Right hindlimb (tissue), 1 donor: ENCODE data around the gene CDKN2B-AS1.

Experiments used
- DNase-seq: peaks from one replicate; pipeline ENCODE4 v3.0.0-alpha.2; 2018

CDKN2B-AS1 gene

DNA sequence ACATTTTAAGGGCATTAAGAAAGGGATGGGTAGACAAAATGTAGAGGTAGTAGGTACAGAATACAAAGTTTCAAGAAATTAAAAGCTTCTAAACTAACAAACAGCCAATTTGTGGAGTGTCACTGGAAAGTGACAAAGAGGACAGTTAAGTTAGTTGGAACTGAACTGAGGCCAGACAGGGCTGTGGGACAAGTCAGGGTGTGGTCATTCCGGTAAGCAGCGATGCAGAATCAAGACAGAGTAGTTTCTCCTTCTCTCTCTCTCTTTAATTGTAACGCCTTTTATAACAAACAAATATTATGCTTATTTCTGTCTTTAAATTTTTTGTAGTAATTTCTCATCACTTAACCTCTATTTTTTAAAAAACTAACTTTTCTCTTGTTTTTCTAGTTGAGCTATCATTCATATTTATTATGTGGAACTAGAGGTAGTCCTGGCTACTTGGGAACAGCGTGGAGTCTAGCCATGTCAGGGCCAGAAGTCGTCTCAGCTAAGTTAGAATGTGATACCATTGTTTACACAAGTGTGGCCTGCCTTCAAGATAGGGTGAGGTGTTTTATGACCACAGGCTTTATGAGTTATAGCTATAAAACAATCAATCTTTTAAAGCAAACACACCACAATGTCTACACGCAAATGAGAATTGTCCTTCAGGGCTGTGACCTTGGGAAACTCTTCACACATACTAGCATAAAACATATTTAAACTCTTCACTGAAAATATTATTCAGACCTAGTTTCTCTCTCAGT is 129.8 kb downstream of the CDKN2B-AS1 start:
- no peak for DNase-seq

DNA sequence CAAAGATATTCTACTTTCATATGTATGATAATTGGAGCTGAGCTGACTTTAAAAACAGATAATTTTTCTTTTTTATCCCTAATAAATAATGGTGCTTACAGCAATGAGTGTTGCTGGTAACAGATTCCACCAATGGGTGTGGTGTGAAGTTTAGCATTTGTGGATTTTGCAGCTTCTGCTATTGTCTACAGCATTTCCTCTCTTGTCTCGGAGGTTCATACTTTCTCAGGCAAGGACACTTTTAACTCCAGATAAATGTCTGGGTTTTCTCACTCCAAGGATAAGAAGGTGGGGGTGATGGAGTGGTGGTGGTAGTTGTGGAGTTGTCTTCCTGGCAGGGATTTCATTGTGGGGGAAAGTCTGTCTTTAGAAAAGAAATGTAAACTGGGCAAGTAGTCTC is 134.5 kb downstream of the CDKN2B-AS1 start:
- no peak for DNase-seq

DNA sequence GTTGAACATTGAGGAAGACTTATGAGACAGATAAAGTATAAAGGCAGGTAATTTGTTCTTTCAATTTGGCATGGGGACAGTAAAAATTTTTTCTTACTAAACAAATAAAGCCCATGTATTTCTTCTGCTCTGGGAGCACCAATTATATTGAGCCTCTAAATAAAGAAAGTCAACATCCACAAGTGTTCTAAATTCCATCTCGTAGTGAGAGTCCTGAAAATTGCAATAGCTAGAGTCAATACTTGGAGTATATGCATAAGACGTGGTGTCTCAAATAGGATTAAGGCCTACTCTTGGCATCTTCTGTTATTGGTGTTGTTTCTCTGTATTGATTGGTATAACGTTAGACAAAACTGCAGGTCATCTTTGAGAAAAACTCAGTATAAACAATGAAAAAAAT is 135.0 kb downstream of the CDKN2B-AS1 start:
- DNase-seq: no peak

DNA sequence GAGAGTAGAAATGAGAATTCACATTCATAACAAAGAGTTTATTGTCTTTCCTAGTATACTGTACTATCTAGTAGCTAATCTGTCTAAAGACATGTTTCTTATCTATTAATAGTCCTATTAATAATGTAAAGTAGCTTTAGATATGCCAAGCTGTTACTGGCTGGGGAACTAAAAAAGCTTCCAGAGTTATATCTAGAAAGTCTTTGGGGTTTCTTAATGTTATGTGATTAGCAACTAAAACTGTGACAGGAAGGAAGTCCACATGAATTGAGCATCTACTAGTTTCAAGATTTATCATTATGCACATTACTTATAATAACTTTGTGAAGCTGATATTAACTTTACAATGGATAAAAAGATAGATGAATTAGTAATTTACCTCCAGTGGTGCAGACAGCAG is 137.2 kb downstream of the CDKN2B-AS1 start:
- no peak for DNase-seq

DNA sequence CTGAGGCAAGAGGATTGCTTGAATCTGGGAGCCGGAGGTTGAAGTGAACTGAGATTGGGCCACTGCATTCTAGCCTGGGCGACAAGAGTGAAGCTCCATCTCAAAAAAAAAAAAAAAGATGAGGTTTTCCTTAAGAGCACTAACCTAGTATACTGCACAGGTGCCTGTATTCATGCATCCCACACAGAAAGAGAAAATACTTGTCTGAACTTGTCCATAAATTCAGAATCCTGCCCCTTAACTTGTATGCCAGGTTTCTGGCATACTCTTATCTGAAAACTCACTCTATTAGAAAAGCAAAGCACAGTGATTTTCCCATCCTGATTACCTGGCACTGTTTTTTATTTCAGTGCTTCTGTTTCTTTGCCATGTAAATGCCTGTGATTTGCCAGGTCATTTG is 139.8 kb downstream of the CDKN2B-AS1 start:
- DNase-seq: no peak

DNA sequence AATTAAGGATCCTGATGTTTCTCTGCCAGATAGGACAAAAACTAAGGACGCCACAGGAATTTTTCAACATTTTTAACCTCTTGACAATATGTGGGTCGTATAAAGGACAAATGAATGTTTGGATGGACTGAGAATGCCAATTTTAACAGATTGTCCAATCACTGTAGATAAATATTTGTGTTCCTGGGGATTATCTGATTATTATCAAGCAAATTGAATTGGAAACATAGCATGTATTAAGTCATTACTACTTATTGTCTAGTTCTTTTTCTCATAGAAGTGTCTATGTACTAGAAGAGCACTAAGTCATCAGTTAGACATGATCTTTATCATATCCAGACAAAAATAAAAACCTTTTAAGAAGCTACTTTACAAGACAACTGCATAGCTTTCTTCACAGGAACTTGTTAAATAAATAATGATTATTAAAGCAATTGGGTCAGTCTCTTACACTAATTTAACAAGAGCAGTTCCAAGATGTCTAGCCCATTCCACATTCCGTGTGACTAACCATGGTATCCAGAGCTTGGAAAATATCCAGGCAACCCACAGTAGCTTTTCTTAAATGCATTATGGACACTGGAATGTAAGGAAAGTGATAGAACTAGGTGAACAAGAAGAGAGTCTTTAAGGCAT is 142.0 kb downstream of the CDKN2B-AS1 start:
- DNase-seq: no peak

DNA sequence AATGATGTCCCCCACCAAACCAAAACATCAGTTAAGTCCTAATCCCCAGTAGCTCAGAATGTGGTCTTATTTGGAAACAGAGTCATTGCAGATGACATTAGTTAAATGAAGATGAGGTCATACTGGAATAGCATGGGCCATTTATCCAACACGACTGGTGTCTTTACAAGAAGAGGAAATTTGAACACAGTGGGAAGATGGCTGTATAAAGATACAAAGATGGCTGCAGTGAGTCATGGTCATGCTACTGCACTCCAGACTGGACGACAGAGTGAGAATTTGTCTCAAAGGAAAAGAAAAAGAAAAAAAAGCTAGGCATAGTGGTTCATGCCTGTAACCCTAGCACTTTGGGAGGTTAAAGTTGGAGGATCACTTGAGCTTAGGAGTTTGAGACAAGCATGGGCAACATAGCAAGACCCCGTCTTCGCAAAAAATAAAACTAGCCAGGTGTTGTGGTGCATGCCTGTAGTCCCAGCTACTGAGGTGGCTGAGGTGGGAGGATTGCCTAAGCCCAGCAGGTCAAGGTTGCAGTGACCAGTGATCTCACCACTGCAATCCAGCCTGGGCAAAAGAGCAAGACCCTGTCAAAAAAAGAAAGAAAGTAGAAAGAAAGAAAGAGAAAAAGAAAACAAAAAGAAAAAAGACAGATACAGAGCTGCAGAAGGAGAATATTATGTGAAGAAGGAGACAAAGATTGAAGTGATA is 144.5 kb downstream of the CDKN2B-AS1 start:
- DNase-seq: no peak

DNA sequence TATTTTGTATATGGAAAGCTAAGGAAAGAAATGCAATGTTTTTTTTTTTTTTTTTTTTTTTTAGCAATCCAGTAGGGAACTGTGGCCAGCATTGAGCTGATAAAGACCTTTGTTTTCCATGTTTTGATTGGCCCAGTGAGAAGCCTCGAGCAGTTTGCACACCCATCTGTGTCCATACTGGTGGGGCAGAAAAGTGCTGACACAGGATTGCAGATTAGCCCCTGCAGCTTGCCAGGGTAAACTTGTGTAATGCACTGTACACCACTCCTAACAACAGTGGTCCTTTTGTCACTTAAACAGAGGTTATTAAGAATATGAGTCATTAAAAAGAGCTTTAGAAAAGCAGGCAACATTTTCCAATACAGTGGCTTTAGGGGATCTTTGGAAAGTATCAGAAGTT is 147.3 kb downstream of the CDKN2B-AS1 start:
- DNase-seq: no peak

DNA sequence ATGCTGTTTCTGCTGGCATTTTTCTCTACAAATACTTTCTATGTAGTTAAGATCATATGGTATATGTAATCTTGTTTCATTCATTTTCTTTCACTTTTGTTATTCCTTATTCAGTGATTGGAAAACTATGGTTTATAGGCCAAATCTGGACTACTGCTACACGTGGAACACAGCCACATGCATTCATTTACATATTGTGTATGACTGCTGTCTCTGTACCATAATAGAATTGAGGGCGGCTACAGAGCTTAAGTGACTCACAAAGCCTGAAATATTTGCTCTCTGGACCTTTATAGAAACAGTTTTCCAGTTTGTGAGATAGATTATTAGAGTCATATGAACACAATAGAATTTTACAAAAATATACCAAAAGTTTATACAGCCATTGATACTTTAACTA is 148.1 kb downstream of the CDKN2B-AS1 start:
- no peak for DNase-seq

DNA sequence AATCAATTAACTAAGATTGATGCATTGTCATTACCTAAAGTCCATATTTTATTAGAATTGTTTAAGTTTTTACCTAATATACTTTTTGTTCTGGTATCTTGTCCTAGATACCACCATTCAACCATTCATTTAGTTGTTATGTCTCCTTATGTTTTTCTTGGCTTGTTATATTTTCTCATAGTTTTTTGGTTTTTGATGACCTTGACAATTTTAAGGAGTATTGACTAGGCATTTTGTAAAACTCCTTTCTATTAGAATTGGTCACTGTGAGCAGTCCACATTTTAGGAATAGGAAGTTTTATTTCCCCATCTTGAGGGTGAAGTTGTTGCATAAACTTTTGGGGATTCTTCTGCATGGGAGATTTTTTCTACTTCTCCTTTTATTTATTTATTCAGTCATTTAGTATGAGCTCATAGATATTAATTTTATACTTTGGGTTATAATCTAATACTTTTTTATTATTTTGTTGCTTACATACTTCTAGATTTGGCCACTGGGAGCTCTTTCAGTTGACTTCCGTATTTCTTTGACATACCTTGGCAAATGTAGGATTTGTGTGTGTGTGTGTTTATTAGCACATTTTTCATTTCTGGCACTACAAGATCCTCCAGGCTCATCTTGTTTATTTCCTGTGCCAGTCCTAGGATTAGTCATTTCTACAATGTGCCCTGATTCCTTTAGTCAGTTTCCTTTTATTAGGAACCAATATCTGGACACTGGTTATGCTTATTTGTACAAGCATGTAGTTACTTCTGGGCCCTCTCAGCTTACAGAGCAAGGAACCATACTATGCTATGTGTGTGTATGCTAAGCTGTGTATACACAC is 149.4 kb downstream of the CDKN2B-AS1 start:
- DNase-seq: no peak

DNA sequence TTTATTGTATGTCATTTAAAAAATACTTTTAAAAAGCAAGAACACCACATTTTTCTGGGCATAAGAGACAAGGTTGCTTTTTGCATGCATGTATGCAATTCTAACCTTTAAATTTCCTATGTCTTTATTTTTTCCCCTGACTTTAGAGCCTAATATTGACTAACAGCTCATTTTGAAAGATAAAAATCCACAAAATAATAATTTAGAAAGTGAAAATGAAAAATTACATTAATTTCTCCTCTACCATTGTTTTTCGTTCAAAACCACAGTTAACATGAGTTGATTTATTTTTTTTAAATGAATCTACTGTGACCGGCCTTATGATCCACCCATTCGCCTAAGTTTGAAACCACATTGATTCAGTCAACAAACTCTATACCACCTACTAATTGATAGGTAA is 152.0 kb downstream of the CDKN2B-AS1 start:
- DNase-seq: no peak

DNA sequence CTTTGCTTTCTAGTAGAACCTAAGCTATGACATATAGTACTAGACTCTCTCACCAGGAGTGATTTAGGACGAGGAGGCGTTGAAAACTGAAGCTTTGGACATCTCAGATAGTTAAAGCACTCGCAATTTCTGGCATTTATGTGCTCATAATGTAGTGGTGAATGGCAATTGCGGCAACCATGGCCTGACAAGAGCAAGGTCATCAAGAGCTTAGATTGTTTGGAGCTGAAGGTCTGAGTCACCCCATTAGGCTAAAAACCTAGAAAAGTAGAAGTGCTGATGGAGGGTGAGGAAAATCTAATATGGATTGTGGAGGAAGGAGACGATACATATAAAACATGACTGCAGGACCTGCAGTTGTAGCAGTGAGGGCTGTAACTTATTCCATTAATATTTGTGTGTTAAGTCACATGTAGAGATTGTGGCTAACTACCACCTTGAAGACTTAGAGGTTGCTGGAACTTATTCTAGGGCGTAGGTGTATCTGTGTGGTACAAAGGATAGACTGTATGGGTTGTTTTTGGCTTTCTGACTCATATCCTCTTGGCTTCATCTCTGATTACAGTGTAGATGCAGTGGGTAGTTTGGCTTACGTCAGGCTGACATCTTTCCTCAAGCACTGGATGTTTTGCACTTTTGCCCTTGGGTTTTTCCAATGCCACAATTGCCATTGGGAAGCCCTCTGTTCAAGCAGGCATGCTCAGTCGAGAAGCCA is 153.4 kb downstream of the CDKN2B-AS1 start:
- DNase-seq: peak; percentile 29

DNA sequence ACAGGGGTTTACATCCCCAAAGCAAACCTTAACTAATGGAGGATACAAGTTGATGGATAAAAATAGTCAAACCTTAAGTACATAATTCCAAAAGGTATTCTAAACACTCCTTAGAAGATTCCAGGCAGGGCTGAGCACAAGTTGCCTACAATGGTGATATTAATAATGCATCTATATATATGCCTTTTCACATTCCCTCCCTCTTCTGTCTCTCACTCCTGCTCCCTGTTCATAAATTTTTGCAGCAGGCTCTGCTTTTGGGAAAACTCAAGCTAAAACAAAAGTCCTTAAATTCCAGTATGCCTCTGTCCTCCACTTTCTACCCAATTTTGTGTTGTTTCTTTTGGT is 153.9 kb downstream of the CDKN2B-AS1 start:
- no peak for DNase-seq

DNA sequence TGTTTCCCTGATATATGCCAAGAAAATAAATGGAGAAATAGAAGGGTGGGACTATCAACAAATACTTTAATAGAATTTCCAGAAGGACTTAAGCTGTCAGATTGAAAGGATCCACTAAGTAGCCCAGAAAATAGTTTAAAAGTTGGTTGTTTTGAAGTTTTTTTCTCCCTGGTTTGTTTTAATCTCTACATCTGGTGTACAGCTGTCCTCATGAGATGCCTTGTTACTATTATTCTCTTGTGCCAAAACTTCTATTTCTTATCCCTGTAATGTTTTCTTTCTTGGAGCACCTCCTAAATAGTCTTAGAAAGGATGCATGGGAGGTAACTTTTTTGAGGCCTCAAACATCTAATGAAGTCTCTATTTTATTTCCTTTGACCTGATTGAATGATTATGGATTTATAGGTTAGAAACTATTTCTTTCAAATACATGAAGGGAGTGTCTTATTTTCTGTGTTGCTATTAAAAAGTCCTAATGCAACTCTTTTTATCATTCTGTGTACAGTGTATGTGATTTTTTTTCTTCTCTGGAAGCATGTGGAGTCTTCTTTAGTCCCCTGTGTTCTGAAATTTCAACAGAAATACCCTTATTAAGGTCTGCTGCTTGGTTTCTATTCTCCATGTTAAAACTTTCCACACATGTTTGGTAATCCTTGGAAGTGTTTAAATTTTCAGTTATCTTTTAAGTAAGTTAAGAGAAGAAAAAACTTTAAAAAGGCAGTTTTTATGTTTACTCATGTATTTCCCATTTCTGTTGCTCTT is 154.5 kb downstream of the CDKN2B-AS1 start:
- no peak for DNase-seq

DNA sequence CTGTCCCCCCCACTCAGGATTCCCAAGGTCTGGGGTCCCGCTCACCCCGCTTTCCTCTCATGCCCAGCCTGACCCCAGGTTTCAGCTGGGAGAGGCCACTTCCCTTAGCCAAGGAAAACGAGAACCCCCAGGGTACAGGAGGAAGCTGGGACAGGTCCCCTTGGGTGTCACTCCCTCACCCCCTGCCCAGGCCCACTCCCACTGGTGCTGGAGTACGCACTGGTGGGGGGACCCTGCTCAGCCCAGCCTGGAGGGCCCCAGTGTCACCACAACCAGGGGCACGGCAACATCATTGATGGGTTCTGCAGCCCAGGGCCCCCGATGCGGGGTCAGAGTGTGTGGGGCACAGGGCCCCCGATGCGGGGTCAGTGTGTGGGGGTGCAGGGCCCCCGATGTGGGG is 159.5 kb downstream of the CDKN2B-AS1 start:
- DNase-seq: no peak

DNA sequence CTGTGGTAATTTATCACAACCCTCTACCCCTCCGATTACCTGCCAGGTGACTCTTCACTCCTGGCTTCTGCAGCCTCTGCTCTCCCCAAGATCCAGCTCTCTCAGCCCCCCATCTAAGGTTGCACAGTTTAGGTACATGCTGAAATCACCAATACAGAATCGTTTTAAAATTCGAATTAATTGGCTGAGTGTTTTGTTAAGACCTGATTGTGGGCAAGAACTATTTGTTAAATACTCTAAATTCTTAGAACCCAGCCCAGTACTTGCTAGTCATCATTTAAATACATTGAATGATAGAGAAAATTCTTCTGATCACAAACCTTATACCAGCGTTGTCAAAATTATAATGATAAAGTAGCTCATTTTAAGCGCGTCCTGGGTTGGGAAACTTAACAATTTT is 162.0 kb downstream of the CDKN2B-AS1 start:
- DNase-seq: no peak

DNA sequence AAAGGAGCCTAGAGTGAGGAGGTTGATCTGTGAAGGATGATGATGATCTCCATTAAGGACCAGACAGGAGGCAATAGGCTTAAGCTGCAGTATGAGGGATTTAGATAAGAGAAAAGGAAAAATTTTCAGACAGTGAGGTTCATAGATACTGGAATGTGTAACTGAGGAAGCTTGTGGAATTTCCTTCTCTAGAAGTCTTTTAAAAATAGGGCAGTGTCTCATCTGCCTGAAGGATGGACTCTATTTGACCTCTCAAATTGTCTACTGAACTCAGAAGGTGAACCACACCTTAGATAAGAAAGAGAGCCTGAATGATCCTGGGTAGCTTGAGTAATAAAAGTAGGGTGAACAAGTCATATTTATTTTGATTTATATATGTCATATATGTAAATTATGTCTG is 162.7 kb downstream of the CDKN2B-AS1 start:
- DNase-seq: no peak

DNA sequence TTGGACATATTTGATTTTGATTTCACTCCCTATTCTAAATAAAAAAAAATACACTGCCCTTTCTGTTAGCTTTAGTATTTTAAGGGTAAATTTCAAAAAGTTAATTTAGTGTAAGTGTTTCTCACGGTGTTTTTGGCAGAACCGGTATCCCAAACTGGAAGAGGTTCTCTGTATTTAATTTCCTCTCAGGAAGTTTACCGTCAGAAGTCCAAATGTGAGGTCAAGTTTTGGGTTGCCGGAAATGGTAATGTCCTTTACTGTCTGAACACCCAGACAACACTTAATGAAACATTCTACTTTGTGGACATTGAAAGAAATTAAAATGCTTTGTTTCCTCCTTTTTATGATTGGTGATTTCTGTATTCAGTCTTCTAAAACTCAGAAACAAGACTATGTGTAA is 163.2 kb downstream of the CDKN2B-AS1 start:
- DNase-seq: no peak

DNA sequence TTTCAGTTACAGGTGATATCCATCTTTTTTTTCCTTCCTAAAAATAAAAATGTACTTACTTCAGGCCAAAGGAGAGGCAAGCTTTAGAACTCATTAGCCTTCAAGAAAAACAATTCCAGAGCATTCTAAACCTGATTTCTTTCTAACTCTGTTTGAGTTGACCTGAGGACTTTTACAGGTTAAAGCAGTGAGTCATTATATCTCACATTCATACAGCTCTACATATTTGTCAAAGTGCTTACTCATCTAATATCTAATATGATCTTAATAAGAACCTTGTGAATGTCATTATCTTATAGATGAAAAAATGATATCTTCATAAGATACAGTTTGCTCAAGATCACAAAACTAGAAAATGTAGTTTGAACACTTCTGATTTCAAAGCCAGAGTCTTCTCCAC is 163.7 kb downstream of the CDKN2B-AS1 start:
- no peak for DNase-seq

DNA sequence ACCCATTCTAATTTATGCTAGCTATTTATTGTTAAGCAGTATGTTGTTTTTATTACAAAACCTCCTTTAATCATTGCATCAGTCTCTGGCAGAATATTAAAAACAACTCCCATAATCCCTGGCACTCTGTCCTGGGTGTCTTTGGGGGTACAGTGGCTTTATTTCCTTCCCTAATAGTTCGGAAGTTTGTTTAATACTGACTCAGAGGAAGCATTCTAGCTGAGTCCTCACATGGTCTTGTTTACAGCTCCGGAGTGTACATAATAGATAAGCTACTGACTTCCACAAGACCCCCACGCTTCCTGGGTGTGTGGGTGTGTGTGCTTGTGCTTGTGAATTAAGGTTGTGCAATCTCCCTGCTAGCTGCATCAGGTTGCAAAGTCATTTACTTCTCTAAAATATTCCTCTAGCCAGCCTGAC is 164.3 kb downstream of the CDKN2B-AS1 start:
- DNase-seq: no peak

DNA sequence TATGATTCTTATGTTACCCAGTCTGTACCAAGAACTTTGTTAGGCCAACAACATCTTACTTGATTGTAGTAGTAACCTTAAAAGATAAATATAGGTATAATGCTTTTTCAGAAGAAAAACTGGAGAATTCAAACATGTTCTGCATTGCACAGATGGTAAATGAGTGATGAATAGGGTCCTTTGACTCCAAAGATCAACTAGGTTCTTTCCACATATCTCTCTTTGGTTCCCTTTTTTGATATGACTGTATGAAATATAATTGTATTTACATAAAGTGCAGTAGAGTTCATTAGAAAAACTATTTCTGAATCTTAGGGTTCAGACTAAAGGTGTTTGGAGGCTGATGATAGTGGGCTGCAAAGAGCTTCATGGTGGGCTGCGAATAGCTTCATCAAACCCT is 165.0 kb downstream of the CDKN2B-AS1 start:
- no peak for DNase-seq

DNA sequence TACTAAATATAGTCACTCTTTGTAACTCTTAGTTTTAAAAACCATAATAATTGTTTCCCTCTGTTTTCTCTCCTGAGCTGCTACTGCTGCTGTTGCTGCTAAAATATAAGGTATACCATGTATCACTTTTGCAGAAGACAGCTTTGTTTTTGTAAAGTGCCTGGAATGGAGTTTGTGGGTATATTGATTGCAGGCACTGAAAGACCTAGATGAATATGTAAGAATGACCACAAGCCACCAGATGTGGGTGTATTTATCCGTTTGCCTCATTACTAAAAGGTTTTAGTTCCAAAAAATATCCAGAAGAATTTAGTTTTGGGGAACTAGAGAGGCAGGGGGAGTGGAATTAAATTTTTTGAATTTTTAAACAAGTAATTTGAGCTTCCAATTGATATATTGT is 165.6 kb downstream of the CDKN2B-AS1 start:
- DNase-seq: no peak
